HG03066 (cell line): ENCODE results near the gene EMID1.
"Not testable (repeated sequence)": the region's sequence is repeated elsewhere in the genome, so short reads cannot be mapped to it uniquely, and the experiment has no call there.

Source experiments
- ATAC-seq: cut with Tn5 transposase; IDR thresholded peaks from one replicate; pipeline ENCODE4 v1.9.1; 2021; ENCODE audit warnings: low read depth; ENCODE audit not compliant: unreplicated experiment

The EMID1 gene

DNA sequence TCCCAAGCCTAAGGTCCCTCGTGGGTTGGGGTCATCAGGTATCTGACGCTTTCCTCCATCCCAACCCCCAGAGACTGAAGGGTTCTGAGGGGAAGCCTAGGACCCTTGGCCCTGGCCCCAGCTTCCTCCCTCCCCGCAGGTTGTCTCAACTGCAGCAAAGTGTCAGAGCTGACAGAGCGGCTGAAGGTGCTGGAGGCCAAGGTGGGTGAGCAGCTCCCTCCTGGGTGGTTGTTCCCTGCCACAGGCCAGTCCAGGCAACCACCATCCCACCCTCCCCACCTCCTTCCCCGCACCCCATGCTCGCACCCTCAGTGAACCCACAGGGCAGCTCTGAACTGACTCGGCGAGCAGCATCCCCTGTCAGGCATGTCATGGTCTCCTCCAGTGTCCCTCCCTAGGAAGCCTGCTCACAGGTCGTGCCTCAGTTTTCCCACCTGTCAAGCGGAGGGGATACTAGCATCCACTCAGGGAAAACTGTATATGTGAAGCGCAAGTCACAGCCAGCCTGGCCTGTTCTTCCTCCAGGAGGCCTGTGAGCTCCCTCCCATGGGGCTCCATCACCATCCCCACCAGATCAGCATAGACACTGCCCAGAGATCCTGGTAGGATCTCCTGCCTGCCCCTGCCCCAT lies 20.8 kb downstream of the EMID1 start:
- ATAC-seq: no peak

DNA sequence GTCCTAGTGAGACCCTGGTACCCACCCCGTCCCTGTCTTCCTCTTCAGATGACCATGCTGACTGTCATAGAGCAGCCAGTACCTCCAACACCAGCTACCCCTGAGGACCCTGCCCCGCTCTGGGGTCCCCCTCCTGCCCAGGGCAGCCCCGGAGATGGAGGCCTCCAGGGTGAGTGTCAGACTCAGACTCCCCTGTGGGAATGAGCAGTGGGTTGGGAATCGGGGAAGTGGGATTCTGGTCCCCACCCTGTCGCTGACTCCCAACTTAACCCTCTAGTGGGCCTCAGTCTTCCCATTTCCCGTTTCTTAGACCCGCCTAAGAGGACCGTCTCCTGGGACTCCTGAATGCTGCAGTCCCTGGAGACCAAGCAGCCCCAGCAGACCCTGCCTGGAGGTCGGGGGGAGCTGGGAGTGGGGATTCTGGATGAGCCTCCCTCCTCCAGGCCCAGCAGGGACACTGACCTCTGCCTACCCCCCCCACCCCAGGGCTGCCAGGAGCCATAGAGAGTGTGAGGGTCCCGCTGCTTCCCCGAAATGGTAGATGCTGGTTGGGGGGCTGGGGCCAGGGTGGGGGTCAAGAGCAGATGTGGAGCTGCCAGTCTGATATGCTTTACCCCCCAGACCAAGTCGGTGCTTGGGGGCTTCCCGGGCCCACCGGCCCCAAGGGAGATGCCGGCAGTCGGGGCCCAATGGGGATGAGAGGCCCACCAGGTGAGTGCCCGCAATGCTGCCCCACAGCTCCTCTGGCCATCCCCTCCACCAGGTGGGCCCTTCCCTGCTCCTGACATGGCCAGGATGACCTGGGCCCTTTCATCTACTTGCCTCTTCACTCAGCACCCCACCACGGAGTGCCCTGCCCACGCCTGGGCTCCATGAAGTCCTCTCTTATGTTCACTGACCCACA lies 25.5 kb downstream of the EMID1 start:
- ATAC-seq: no peak

DNA sequence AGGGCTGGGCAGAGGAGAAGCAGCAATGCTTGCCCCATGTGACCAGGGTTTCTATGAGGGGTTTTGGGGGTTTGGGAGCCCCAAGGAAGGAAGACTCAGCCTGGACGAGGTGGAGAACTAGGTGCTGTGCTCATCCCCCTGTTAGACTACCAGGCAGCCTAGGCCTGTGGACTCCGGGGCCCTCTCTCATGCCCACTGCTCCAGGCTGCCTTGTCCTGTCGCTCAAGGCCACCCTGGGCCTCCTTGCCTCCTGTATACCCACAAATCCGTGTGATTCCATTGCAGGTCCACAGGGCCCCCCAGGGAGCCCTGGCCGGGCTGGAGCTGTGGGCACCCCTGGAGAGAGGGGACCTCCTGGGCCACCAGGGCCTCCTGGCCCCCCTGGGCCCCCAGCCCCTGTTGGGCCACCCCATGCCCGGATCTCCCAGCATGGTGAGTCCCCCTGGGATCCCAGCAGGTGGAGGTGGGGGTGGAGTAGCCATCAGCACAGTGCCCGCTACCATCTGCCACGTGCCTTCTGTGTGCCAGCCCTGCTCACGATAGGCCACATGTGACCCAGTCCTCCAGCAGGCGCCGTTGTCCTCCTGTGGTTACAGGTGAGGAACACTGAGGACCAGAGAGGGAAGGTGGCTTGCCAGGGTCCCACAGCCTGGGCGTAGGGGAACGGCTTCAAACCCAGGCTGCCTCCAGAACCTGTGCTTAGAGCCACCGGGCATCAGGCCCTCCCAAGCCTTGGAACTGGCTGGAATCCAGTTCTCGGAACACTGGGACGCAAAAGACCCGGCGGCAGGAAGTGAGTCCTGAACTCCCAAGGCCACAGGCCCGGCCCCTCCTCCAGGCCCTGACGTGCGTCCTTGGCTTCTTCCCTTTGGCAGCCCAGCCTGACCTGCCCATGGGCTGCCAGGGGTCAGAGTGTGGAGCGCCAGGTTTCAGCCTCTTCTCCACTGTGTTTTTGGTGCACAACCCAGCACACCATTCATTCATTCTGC lies 26.6 kb downstream of the EMID1 start:
- no peak for ATAC-seq

DNA sequence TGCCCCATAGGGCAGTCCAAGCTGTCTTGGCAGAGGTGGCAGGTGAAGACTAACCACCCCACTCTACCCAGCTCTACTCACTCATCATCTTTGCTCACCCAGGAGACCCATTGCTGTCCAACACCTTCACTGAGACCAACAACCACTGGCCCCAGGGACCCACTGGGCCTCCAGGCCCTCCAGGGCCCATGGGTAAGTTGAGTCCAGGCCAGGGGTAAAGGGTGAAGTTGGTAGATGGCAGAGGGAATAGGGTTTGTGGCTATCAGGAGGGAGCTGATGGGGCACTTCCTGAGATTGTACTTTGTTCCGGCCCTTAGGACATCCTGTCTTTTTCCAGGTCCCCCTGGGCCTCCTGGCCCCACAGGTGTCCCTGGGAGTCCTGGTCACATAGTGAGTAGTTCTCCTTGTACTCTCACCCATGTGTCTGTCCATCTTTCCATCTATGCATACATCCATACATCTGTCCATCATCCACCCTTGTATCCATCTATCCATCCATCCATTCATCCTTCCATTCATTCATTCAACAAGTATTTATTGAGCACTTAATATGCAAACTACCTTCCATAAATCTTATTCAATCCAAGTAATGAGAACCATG lies 27.7 kb downstream of the EMID1 start:
- no peak for ATAC-seq

DNA sequence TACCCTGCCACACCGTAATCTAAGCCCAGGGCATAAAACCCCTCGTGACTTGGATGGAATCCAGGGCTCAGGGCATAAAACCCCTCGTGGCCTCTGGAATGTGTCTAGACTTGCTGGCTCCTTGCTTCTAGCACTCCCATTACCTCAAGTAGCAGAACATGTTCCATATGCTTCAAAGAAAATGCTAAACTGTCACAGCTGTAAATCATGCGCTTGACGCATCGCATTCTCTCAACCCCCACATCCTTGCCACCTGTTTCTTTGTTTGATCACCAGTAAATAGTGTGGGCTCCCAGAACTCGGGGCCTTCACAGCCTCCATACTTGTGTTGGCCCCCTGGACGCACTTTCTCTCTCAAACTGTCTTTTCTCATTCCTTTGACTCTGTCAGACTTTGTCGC lies 34.8 kb downstream of the EMID1 start:
- ATAC-seq: not testable (repeated sequence)

DNA sequence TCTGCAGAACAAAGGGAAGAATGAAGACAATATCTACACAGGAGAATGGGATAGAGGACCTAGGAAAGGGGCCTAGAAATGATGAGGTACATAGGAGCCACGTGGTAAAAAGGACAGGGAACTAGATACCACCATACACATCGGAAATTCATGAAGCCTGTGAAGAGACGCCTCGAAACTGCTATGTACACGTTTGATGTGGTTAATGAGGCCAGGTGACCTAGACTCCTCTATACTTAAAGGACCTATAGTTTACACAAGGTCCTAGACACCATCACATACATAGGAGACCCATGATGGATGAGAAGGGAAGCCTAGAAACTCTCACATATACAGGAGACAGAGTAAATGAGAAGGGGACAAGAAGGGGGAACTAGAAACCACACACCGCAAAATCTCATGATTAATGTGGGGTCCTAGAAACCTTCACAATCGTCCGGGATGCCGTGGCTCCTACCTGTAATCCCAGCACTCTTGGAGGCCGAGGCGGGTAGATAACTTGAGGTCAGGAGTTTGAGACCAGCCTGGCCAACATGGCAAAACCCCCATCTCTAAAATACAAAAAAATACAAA lies 38.3 kb downstream of the EMID1 start:
- no peak for ATAC-seq

DNA sequence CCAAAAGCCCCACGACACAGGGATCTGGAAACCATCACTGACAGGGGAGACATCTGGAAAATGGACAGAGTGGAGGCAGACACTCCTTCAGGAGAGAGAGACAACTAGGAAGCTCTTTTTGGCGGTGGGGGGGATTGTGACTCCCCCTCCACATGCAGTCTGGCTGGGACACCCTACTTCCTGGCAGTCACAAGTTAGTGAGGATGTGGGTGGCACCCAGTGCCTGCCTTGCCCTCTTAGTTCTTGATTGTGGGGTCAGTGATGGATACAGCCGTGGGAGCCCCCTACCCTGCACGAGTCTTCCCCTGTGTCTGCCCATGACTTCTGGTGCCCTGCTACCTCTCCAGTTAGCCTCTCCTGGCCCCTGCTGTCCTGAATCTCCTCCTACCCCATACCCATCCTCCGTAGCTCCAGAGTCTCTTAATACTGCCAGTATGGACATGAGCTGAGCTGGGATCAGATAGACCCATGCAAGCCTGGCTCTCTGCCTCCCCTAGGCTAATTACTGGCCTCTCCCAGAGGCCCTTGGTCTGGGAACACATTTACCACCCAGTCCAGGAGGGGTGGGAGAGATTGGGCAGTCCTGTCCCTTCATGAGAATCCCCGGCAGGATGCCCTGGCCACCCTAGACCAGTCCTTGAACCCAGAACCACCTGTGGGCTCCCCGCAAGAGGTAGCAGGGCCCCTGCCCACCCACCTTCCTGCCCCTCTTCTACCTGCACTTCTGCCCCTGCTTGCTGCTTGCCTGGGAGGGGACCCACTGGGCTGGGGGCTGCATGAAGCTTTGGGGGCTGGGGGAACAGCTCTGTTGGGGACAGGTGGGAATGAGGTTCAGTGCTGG lies 39.3 kb downstream of the EMID1 start:
- ATAC-seq: no peak

DNA sequence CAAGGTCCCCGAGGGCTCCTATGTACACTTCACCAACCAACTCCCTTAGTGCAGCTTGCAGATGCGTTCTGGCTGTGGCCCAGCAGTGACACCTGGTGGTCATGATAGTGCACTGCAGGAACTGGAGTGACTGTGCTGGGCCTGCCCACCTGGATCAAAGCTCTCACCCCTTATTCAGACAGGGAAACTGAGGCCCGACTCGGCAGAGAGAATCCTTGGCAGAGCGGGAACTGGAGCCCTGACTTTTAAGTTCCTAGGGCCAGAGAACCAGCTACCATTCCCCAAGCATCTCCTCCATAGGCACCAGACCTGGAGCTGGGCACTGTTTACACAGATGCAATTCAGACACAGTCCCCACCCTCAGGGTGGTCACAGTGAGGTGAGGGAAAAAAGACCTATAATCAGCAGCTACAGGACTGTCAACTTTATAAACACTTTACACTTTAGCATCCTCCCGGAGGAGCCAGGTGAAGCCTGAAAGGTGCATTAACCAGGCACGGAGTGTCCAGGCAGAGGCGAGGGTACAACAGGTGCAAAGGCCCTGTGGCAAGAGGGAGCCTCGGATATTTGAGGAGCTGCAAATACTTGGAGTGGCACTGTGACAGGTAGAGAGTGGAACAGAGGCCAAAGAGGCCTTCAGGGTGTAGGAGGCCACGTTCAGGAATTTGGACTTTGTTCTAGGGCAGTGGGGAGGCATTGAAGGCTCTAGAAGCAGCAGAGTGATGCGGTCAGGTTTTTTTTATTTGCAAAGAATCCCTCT lies 40.1 kb downstream of the EMID1 start:
- no peak for ATAC-seq

DNA sequence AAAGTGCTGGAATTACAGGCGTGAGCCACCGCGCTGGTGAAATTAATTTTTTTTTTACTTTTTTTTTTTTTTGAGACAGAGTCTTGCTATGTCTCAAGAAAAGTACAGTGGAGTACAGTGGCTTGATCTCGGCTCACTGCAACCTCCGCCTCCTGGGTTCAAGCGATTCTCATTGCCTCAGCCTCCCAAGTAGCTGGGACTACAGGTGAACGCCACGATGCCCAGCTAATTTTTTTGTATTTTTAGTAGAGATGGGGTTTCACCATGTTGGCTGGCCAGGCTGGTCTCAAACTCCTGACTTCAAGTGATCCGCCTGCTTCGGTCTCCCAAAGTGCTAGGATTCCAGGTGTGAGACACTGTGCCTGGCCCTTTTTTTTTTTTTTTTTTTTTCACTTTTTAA lies 42.2 kb downstream of the EMID1 start:
- ATAC-seq: not testable (repeated sequence)

DNA sequence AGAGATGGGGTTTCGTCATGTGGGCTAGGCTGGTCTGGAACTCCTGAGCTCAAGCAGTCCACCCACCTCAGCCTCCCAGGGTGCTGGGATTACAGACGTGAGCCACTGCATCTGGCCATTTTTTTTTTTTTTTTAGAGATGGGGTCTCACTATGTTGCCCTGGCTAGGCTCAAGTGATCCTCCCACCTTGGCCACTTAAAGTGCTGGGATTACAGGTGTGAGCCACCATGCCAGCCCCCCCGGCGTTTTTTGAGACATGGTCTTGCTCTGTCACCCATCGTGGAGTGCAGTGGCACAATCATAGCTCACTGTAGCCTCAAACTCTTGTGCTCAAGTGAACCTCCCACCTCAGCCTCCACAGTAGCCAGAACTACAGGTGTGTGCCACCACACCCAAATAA lies 45.6 kb downstream of the EMID1 start:
- no peak for ATAC-seq

DNA sequence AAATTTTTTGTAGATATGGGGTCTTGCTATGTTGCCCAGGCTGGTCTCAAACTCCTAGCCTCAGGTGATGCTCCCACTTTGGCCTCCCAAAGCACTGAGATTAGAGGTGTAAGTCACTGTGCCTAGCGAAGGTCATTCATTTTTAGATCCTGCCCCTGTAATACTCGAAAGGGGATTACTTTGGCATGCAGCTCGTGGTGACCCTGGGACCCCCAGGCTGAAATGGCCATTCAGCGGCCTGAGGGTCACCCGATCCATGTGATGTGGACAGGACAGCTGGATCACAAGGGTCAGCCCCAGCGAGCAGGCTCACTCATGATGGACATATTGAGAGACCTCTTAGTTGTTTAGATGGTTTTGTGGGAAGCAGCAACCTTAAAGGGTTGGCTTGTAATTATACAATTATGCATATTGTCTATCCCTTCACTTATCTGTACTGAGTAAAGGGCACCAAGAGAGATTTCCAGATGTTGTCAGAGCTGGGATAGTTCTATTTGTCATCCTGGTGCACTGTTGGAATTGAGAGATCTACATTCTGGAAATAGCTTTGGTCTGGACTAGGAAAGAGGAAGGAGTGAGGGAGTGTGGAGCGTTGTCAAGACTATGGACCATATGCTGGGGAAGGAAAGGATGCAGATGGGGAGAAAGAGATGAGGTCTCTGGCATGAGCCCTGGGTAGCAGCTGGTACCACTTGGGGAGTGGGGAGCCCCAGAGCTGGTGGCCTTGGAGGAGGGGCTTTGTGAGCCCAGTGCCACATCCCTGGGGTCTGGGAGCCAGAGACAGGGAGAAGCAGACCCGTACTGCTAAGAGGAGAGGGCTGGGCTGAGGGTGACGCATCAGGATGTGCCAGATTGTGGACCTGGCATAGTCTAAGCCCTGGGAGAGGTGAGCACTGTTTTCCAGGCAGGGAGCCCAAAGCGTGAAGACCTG lies 46.5 kb downstream of the EMID1 start:
- no peak for ATAC-seq

DNA sequence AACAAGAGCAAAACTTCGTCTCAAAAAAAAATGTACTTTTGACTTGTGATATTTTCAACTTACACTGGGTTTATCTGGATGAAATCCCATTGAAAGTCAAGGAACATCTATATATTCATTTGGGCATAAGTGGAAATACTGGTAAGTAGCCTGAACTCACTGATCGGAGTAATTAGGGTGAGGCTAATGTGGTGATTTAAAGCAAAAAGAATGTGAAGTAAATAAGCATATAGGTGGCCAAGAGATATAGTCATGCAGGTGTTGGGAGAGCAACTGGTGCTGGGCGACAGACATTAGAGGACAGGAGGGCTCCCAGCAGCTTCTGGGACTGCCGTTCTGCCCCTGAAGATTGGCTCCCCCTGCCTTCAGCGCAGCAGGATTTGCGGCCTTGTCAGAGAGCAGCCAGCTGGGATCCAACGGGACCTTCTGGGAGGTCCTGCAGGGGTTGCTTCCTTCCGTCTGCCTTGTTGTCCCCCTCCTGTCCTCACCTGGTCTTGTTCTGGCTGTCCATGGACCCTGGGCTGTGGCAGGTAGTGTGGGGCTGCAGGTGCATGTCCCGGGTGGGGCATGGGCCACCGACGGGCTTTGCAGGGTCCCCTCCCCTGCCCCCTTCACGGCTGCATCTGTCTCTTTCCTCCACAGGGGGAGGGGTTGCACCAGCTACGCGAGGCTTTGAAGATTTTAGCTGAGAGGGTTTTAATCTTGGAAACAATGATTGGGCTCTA lies 48.0 kb downstream of the EMID1 start:
- no peak for ATAC-seq

DNA sequence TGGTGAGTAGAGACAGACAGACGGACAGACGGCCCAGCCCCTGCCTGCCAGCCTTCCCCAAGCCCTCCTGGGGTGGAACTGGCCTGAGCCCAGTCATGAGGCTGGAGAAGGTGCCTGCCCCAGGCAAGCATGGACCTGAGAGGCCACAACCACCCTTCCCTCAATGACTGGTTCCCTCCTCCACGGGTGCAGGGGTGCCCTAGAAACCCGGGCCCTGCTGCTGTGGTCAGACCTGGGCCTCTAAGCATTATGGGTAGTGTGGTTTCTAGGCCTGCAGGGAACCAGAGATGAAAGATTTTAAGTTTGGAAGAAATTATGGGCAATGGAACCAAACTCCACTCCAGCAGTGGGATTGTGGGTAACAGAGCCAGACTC lies 48.6 kb downstream of the EMID1 start:
- no peak for ATAC-seq

DNA sequence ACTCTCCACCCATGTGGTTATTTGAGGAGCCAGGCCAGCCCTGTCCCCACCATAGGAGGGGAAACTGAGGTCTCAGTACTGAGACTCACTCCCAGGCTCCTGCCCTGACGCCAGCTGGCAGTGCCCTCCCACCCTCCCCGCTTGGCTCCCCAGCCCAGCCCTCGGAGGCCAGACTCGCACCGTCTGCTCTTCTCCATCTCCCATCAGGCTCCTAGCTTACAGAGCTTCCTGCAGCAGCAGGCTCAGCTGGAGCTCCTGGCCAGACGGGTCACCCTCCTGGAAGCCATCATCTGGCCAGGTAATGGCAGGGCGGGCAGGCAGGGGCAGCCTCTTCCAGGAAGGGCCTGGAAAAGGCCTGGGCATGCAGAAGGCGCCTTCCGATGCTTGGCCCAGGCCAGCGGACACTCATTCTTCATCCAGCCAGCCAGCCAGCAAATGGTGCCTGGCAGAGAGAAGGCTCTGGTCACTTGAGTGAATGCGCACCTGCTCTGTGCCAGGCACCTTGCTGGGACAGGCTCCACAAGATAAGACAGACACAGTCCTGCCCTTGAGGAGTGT lies 49.4 kb downstream of the EMID1 start:
- no peak for ATAC-seq

DNA sequence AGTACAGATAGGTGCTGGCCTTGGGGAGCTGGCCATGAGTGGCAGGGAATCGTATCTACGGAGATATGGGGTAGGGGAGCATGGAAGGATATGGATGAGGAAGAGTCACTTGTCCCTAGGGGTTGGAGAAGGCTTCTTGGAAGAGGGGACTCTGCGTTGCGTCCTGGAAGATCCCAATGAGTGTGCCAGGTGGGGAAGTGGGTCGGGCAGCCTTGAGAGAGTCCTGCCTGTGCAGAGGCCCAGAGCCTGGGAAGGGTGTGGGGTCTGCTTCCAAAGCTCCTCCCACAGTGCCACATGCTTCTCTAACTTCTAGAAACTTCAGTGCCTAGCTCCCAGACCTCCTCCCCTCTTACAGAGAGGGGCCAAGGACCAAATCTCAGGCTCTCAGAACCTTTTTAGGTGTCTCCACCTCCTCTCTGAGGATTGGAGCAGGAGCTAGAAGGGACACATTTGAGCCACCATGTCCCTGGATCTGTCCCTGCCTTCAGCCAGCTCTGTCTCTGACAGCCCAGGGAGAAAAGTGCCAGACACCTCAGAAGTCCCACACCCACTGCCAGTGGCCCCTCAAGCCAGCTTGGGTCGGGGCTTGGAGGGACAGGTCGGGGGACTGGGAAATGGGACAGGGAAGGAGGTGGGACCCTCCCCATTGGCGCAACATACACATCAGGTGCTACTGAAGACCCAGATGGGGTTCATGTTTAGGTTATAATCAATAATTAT lies 51.1 kb downstream of the EMID1 start:
- no peak for ATAC-seq

DNA sequence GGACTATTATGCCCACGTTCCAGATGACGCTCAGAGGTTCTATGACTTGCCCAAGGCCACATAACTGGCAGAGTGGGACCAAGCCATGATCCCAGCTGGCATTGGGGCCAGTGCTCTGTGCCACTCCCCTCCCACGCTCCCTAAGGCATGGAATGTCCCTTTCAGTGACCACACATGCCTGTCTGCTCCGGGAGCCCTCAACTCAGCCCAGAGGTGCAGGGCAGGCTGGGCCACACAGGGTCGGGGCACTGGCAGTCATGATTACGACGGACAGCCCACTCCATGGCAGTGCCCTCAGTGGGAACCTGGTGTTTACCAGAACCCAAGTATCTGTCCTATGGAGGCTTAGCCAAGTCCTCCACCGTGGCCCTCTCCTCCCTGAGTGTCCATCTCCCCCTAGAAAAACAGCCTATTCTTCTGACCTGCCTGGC lies 52.1 kb downstream of the EMID1 start:
- ATAC-seq: no peak
